ENCODE data around the gene DYNLT1.

Gene DYNLT1

DNA sequence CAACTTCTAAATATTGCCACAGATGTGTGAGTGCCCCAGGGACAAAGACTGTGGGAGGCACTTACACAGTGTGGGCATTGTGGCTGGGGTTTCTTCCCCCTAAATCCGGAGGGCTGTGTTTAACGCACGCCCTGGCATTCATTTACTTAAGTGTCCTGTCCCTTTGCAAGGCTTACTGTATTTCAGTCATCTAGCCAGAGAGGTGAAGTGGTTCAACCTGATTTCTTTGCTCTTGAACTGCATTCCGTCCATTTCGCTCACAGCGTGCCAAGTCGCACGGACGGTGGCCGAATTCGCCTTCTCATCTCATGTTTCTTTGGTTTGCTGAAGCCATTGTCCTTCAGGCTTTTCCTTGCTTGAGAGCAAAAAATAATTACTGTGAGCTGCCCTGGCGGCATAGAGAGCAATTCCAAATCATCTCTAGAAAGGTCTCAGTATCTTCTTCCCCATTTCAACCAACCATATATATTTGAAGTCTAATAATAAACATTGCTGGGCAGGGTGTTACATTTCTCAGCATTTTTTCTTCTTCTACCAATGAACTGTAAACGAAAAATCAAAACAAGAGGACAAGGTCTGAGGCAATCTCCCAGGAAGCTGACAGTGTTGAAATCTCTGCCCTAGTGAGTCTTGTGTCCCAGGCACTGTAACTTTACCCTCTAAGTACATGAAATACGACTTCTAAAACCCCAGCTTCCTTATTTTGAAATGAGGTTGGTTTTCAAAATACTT, 22.3 kb upstream of the DYNLT1 start:
- H3K4me3 ChIP-seq (ENCODE audit: low read depth, low read length), result no peak overlapping the region
- no peak for DNase-seq
- no peaks in the 10 kb centered on the region for H3K36me3 ChIP-seq
- TF ChIP-seq, protein P1, sequence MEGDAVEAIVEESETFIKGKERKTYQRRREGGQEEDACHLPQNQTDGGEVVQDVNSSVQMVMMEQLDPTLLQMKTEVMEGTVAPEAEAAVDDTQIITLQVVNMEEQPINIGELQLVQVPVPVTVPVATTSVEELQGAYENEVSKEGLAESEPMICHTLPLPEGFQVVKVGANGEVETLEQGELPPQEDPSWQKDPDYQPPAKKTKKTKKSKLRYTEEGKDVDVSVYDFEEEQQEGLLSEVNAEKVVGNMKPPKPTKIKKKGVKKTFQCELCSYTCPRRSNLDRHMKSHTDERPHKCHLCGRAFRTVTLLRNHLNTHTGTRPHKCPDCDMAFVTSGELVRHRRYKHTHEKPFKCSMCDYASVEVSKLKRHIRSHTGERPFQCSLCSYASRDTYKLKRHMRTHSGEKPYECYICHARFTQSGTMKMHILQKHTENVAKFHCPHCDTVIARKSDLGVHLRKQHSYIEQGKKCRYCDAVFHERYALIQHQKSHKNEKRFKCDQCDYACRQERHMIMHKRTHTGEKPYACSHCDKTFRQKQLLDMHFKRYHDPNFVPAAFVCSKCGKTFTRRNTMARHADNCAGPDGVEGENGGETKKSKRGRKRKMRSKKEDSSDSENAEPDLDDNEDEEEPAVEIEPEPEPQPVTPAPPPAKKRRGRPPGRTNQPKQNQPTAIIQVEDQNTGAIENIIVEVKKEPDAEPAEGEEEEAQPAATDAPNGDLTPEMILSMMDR (IDR thresholded peaks at IDR 0.05; ENCODE audit: low read depth, low read length), result no peak
- H3K9me3 ChIP-seq, result no peaks in the 10 kb centered on the region
- no peaks in the 10 kb centered on the region for H3K4me1 ChIP-seq
- no peaks in the 10 kb centered on the region for H3K27me3 ChIP-seq

DNA sequence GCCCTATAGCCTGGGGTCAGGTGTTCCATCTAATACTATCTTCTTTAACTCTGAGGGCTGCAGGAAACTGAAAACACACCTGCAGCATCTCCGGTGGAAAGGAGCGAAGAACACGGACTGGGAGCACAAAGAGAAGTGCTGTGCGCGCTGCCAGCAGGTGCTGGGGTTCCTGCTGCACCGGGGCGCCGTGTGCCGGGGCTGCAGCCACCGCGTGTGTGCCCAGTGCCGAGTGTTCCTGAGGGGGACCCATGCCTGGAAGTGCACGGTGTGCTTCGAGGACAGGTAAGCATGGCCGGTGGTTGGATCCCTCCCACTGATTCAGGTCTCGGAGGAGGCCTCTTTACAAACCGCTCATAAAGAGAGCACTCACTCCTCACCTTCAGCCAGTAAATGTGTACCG, 20.8 kb upstream of the DYNLT1 start:
- no peaks in the 10 kb centered on the region for H3K36me3 ChIP-seq
- H3K4me1 ChIP-seq, result no peaks in the 10 kb centered on the region
- TF ChIP-seq, protein P1 (IDR thresholded peaks at IDR 0.05; ENCODE audit: low read depth, low read length), result no peak
- no peaks in the 10 kb centered on the region for H3K9me3 ChIP-seq
- no peak for DNase-seq
- H3K27me3 ChIP-seq, result no peaks in the 10 kb centered on the region
- no peak overlapping the region for H3K4me3 ChIP-seq (ENCODE audit: low read depth, low read length)

DNA sequence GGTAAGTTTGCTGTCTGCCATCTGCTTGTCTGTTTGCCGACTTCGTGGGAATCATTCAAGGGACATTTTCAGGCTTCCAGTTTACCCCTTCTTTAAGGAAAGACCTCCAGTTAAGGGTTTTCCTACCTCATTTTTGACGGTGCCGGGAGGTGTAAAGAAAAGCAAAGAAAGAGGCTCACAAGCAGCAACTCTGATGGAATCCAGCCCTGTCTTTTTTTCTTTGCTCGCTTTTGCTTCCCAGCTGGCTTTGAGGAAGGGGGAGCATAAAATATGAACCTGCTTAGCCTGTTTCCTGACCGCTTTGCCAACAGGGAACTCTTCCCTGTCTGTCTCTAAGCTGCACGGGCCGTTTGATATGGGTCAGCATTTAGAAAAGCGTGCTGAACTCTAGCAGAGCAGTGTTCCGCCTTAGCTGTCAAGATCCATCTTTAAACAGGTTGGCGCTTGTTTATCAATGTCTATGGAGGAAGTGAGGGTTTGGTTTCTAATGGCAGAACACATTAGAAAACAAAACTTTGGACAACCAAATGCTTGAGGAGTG, 19.2 kb upstream of the DYNLT1 start:
- no peaks in the 10 kb centered on the region for H3K9me3 ChIP-seq
- DNase-seq, result no peak
- no peaks in the 10 kb centered on the region for H3K27me3 ChIP-seq
- no peaks in the 10 kb centered on the region for H3K4me1 ChIP-seq
- no peak overlapping the region for H3K4me3 ChIP-seq (ENCODE audit: low read depth, low read length)
- TF ChIP-seq, protein P1 (IDR thresholded peaks at IDR 0.05; ENCODE audit: low read depth, low read length), result no peak
- H3K36me3 ChIP-seq, result no peaks in the 10 kb centered on the region

DNA sequence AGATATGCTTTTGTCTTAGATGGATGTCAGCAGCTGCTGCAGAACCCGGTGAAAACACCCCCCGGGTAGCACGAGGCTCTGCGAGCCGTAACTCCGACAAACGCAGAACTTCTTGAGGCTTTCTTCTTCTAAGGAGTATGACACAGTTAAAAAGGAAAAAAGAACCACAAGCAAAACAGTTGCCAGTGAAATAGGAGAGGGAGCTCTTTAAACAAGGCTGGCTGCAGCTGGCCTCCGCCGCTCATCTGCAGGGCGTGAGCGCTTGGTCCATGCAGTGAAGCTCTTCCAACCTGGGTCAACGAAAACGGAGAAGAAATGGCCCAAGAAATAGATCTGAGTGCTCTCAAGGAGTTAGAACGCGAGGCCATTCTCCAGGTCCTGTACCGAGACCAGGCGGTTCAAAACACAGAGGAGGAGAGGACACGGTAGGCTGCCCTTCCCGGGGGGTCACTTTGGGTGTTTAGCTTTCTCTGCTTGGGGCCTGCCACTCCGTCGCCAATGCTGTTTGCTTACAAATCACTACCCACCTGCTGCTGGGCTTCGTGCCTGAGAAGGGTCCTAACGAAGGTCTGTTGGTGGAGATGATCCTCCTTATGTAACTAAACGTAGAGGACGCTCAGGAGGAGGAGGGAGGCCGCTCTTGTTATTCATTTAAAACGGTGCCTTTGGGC, 18.5 kb upstream of the DYNLT1 start:
- no peaks in the 10 kb centered on the region for H3K27me3 ChIP-seq
- H3K36me3 ChIP-seq, result no peaks in the 10 kb centered on the region
- DNase-seq, result no peak
- H3K9me3 ChIP-seq, result no peaks in the 10 kb centered on the region
- no peaks in the 10 kb centered on the region for H3K4me1 ChIP-seq
- TF ChIP-seq, protein P1 (IDR thresholded peaks at IDR 0.05; ENCODE audit: low read depth, low read length), result no peak
- no peak overlapping the region for H3K4me3 ChIP-seq (ENCODE audit: low read depth, low read length)

DNA sequence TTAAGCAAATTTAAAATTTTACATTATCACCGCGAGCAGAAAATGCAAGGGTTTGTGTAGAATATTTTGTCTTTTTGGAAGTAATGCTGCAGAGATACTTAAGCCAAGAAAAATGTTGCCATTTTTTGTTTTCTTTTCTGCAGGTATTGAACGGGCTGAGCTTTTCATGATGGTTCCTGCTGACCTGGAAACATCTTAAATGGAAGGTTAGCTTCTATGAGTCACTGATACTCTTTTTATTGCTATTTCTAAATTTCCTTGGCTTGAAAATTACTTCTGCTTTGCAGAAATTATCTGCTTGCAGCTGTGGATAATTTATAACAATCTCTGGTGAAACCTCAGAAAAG, 18.0 kb upstream of the DYNLT1 start:
- DNase-seq, result no peak
- H3K4me1 ChIP-seq, result no peaks in the 10 kb centered on the region
- TF ChIP-seq, protein P1 (IDR thresholded peaks at IDR 0.05; ENCODE audit: low read depth, low read length), result no peak
- H3K36me3 ChIP-seq, result no peaks in the 10 kb centered on the region
- H3K27me3 ChIP-seq, result no peaks in the 10 kb centered on the region
- H3K9me3 ChIP-seq, result no peaks in the 10 kb centered on the region
- H3K4me3 ChIP-seq (ENCODE audit: low read depth, low read length), result no peak overlapping the region

DNA sequence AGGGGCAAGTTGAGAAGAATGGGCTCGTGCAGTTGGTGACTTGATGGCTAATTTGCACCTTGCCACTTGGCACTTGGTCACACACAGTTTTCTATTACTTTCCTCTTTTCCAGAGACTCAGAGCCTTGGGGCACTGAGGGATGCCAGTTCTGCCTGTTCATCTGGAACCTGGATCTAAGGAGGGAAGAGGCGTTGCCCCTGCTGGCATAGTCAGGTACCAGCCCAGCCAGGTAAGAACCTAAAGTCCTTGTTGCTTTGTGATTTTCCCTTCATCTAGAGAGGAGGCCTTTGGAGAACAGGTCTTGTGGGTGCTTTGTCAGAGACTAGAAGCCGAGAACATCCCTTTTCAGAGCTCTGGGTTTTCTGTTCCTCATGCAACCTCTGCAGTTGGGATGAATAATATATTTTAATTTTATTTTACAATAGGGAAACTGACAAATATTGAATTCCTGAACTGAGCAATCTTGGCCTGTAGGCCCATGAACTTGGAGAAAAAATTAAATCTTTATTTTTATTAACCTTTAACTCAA, 16.7 kb upstream of the DYNLT1 start:
- TF ChIP-seq, protein P1 (IDR thresholded peaks at IDR 0.05; ENCODE audit: low read depth, low read length), result 0 out of 2 replicates have a peak, but pooled peaks have one; percentile 5
- Histone ChIP-seq H3K4me3 (ENCODE audit: low read depth, low read length) (no peak overlapping the region), H3K9me3 (no peaks in the 10 kb centered on the region), H3K27me3 (no peaks in the 10 kb centered on the region), H3K36me3 (no peaks in the 10 kb centered on the region), H3K4me1 (no peaks in the 10 kb centered on the region)
- no peak for DNase-seq

Measured in BE2C (cell line).